PC-3 (cell line): ENCODE results near the gene SOX12. TPM values are rescaled to one million over a fixed set of nuclear protein-coding genes. Genes with fewer than 3 reads are reported as not detected.

Experiments
- ATAC-seq: fragments of 200-7000 bp; cut with Tn5 transposase; 2 replicates; pipeline ENCODE4 v1.9.1; 2020; ENCODE audit warnings: mild to moderate bottlenecking, moderate library complexity
- BruUV-seq: library from RNA; stranded (reverse); fragments of 400-500 nt; replicated peaks from 2 replicates; lab custom pipeline; 2021; lab: Mats Ljungman, UMichigan
- CTCF ChIA-PET: fragments of 300-600 bp; sonication (Branson Sonifier 250); formaldehyde crosslinking; loops from one replicate; lab custom pipeline; 2022; ENCODE audit warnings: antibody characterized with exemption; lab: Charles Lee
- POLR2A ChIA-PET: fragments of 300-600 bp; sonication (Branson Sonifier 250); formaldehyde crosslinking; loops from one replicate; lab custom pipeline; 2022; ENCODE audit warnings: antibody characterized with exemption; ENCODE audit not compliant: unreplicated experiment; lab: Charles Lee
- DNase-seq: peaks from one replicate; pipeline ENCODE4 v3.0.0-alpha.2; 2015
- H2AFZ ChIP-seq: fragments of 300-600 bp; sonication (generic); 2 replicates; pipeline ENCODE4 v1.6.0; 2016; ENCODE audit warnings: antibody characterized with exemption, low read length
- H3F3A ChIP-seq: fragments of 300-600 bp; sonication (generic); one replicate; pipeline ENCODE4 v1.6.0; 2017; ENCODE audit warnings: antibody characterized with exemption, low read length, control low read depth, mild to moderate bottlenecking; ENCODE audit not compliant: unreplicated experiment
- H3K27ac ChIP-seq: fragments of 300-600 bp; sonication (generic); 2 replicates; pipeline ENCODE4 v1.5.1; 2016; ENCODE audit warnings: mild to moderate bottlenecking, low read length
- H3K27me3 ChIP-seq: fragments of 300-600 bp; sonication (generic); 2 replicates; pipeline ENCODE4 v1.6.1; 2016; ENCODE audit warnings: low read length, mixed read lengths
- H3K36me3 ChIP-seq: fragments of 300-600 bp; sonication (generic); 2 replicates; pipeline ENCODE4 v1.6.1; 2016; ENCODE audit warnings: low read depth, mixed run types, low read length, mixed read lengths
- H3K4me1 ChIP-seq: fragments of 300-600 bp; sonication (generic); 2 replicates; pipeline ENCODE4 v1.5.1; 2016; ENCODE audit warnings: low read length; ENCODE audit not compliant: insufficient read depth
- H3K4me2 ChIP-seq: fragments of 300-600 bp; sonication (generic); 2 replicates; pipeline ENCODE4 v1.6.0; 2016; ENCODE audit warnings: low read length
- H3K4me3 ChIP-seq: fragments of 300-600 bp; sonication (generic); 2 replicates; pipeline ENCODE4 v1.5.1; 2016; ENCODE audit warnings: mild to moderate bottlenecking, low read length, mixed read lengths
- H3K79me2 ChIP-seq: fragments of 300-600 bp; sonication (generic); 2 replicates; pipeline ENCODE4 v1.6.1; 2017; ENCODE audit warnings: low read length, mixed read lengths
- H3K9ac ChIP-seq: fragments of 300-600 bp; sonication (generic); 2 replicates; pipeline ENCODE4 v1.6.0; 2016; ENCODE audit warnings: mild to moderate bottlenecking, low read length
- H3K9me2 ChIP-seq: fragments of 300-600 bp; sonication (generic); replicated peaks from 2 replicates; pipeline ENCODE4 v1.6.1; 2016; ENCODE audit warnings: mixed run types, low read length, mixed read lengths
- H3K9me3 ChIP-seq: fragments of 300-600 bp; sonication (generic); 2 replicates; pipeline ENCODE4 v1.6.1; 2016; ENCODE audit warnings: low read length, mixed read lengths
- H4K20me1 ChIP-seq: fragments of 300-600 bp; sonication (generic); 2 replicates; pipeline ENCODE4 v1.6.1; 2016; ENCODE audit warnings: low read length, mixed read lengths
- EZH2 ChIP-seq: fragments of 300-600 bp; sonication (generic); IDR thresholded peaks from one replicate; pipeline ENCODE4 v1.6.1; 2017; ENCODE audit warnings: antibody characterized with exemption, mild to moderate bottlenecking, low read length; ENCODE audit not compliant: unreplicated experiment
- EZH2phosphoT487 ChIP-seq: fragments of 300-600 bp; sonication (generic); IDR thresholded peaks from 2 replicates; pipeline ENCODE4 v1.6.1; 2018; ENCODE audit warnings: mild to moderate bottlenecking, antibody characterized with exemption, low read length, borderline replicate concordance
- intact Hi-C: fragments of 100-400 bp; cut with micrococcal nuclease; formaldehyde crosslinking; loops from 2 replicates; pipeline ENCODE4 v1.9.0; 2023
- total RNA-seq: library from RNA; depleted of rRNA; stranded (reverse); fragments of >200 nt; gene quantifications from 2 replicates; pipeline ENCODE4 v1.2.3, GENCODE V29; 2014; rRNA removed
- TF ChIP-seq, protein P1 (sequence below): fragments of 300-600 bp; sonication (generic); conservative IDR thresholded peaks from 2 replicates; pipeline ENCODE4 v1.5.1; 2017; ENCODE audit warnings: antibody characterized with exemption, low read depth, mild to moderate bottlenecking, low read length

SOX12 gene
- total RNA-seq, 1 experiment from 2014 or later, result 13.8 TPM

DNA sequence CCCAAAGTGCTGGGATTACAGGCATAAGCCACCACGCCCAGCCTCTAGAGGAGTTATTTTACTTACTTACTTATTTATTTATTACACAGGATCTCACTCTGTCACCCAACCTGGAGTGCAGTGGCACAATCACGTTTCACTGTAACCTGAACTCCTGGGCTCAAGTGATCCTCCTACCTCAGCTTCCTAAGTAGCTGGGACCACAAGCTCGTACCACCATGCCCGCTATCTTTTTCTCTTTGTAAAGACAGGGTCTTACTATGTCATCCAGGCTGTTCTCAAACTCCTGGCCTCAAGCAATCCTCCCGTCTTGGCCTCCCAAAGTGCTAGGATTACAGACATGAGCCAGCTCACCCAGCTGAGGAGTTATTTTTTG is 53.6 kb downstream of the SOX12 start:
- ChIA-PET POLR2A (interaction anchor here (0.6 to 1.4 kb wide), 2 partner anchors 16 to 61 kb away, joined by 7 to 13 read pairs; no protein-coding TSS in a partner anchor), CTCF (interaction anchor here (1.0 to 1.6 kb wide), 2 partner anchors 16 to 17 kb away, joined by 3 to 4 read pairs; no protein-coding TSS in a partner anchor)
- Histone ChIP-seq H3K9me2 (no peaks in the 10 kb centered on the region), H3F3A (no peaks in the 10 kb centered on the region), H3K79me2 (peaks cover 46% of the 10 kb centered on the region), H3K4me2 (peak overlapping the region; percentile 53), H3K9me3 (no peaks in the 10 kb centered on the region), H3K36me3 (peaks cover 12% of the 10 kb centered on the region; the same call in 1 of the 2 replicates), H3K4me1 (peaks cover 36% of the 10 kb centered on the region), H3K27me3 (no peaks in the 10 kb centered on the region), H3K9ac (no peak overlapping the region), H4K20me1 (peaks cover 19% of the 10 kb centered on the region), H3K4me3 (no peak overlapping the region), H3K27ac (peak overlapping the region; percentile 46), H2AFZ (no peak overlapping the region)
- intact Hi-C loops, result loop anchor here (1.0 kb wide), 2 partner anchors 9 to 17 kb away; no protein-coding TSS in a partner anchor
- DNase-seq (no peak), ATAC-seq (no peak)
- no TSS peak for BruUV-seq
- no peak for TF ChIP-seq EZH2phosphoT487
- TF ChIP-seq, protein P1, sequence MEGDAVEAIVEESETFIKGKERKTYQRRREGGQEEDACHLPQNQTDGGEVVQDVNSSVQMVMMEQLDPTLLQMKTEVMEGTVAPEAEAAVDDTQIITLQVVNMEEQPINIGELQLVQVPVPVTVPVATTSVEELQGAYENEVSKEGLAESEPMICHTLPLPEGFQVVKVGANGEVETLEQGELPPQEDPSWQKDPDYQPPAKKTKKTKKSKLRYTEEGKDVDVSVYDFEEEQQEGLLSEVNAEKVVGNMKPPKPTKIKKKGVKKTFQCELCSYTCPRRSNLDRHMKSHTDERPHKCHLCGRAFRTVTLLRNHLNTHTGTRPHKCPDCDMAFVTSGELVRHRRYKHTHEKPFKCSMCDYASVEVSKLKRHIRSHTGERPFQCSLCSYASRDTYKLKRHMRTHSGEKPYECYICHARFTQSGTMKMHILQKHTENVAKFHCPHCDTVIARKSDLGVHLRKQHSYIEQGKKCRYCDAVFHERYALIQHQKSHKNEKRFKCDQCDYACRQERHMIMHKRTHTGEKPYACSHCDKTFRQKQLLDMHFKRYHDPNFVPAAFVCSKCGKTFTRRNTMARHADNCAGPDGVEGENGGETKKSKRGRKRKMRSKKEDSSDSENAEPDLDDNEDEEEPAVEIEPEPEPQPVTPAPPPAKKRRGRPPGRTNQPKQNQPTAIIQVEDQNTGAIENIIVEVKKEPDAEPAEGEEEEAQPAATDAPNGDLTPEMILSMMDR, result no peak
- TF ChIP-seq EZH2, result no peak

Other genes starting within 250 kb of the SOX12 start
- not detected in 2 replicates for gene DEFB125, start 237.9 kb upstream of the SOX12 start, total RNA-seq
- gene DEFB126, start 183.0 kb upstream of the SOX12 start, total RNA-seq, result not detected in 2 replicates
- not detected in 2 replicates for gene DEFB127, start 168.1 kb upstream of the SOX12 start, total RNA-seq
- gene DEFB128, start 135.8 kb upstream of the SOX12 start, total RNA-seq, result not detected in 2 replicates
- gene DEFB129, start 98.3 kb upstream of the SOX12 start, total RNA-seq, result not detected in 2 replicates
- not detected in 2 replicates for gene DEFB132, start 67.8 kb upstream of the SOX12 start, total RNA-seq
- 3.4 and 5.0 TPM in 2 replicates for gene C20orf96, start 34.8 kb upstream of the SOX12 start, total RNA-seq
- 18.5 and 21.5 TPM in 2 replicates for gene ZCCHC3, start 28.0 kb upstream of the SOX12 start, total RNA-seq
- 50.7 and 55.7 TPM in 2 replicates for gene NRSN2, start 21.6 kb downstream of the SOX12 start, total RNA-seq
- 160 and 193 TPM in 2 replicates for gene TRIB3, start 55.2 kb downstream of the SOX12 start, total RNA-seq
- gene RBCK1, start 82.7 kb downstream of the SOX12 start, total RNA-seq, result 115 and 137 TPM in 2 replicates
- 24.2 and 26.3 TPM in 2 replicates for gene TBC1D20, start 137.0 kb downstream of the SOX12 start, total RNA-seq
- 147 and 161 TPM in 2 replicates for gene CSNK2A1, start 218.2 kb downstream of the SOX12 start, total RNA-seq